LNCaP clone FGC (cell line): ENCODE results near the gene TNFRSF25.

Experiments
- DNase-seq: peaks from one replicate; pipeline ENCODE4 v3.0.0-alpha.2; 2011; ENCODE audit warnings: low read depth
- H3K4me3 ChIP-seq: 2 replicates; pipeline ENCODE4 v1.5.1; 2011; ENCODE audit warnings: mild to moderate bottlenecking, low read depth, low read length, control low read depth
- TF ChIP-seq, protein P1 (sequence below): IDR thresholded peaks from 2 replicates; pipeline ENCODE4 v1.5.1; 2012; ENCODE audit warnings: mild to moderate bottlenecking; ENCODE audit not compliant: control insufficient read depth, insufficient read depth; ENCODE audit errors: extremely low read depth

The TNFRSF25 gene

DNA sequence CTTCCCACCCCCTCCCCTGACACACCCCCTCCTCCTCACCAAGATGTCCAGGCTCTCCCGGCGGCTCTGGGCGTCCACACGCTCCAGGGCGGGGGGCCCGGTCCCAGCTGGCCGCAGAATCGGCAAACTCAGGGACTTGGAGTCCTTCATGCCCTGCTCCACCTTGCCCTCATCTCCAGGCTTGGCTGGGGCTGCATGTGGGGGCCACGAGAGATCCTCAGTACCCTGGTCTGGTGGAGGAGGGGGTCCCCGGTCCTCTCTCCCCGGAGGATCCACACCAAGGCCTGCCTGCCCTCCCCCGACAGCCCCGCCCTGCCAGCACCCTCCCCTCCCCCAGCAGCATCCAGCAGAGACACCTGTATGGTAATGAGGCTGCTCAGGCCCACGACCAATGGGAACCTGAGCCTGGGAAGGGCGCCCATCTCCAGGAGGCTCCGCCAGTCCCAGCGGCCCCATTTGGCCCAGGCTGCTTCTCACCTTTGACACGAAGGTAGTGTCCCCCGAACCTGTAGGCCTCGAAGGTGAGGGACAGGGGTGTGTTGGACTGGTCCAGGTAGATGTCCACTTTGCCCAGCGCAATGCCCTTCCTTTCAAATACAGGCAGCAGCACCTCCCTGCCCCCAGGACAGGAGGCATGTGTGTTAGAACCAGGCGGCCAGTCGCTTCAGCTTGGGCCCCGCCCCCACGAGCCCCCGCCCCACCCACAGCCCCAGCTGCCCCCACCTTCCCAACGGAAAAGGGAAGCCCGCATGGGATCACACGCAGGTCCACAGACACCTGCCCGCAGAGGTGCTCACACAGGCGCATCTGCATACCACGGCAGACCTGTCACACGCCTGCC, 8.2 kb upstream of the TNFRSF25 start:
- TF ChIP-seq, protein P1, sequence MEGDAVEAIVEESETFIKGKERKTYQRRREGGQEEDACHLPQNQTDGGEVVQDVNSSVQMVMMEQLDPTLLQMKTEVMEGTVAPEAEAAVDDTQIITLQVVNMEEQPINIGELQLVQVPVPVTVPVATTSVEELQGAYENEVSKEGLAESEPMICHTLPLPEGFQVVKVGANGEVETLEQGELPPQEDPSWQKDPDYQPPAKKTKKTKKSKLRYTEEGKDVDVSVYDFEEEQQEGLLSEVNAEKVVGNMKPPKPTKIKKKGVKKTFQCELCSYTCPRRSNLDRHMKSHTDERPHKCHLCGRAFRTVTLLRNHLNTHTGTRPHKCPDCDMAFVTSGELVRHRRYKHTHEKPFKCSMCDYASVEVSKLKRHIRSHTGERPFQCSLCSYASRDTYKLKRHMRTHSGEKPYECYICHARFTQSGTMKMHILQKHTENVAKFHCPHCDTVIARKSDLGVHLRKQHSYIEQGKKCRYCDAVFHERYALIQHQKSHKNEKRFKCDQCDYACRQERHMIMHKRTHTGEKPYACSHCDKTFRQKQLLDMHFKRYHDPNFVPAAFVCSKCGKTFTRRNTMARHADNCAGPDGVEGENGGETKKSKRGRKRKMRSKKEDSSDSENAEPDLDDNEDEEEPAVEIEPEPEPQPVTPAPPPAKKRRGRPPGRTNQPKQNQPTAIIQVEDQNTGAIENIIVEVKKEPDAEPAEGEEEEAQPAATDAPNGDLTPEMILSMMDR, result no peak

GRCh38 chr1:6473156-6473555, 7.2 kb upstream of the TNFRSF25 start:
- TF ChIP-seq, protein P1, result no peak
- no peak overlapping the region for H3K4me3 ChIP-seq
- no peak for DNase-seq

More for the DNA sequence above, 8.2 kb upstream of the TNFRSF25 start:
- DNase-seq, result no peak
- no peak overlapping the region for H3K4me3 ChIP-seq

- no peak for DNase-seq
- TF ChIP-seq, protein P1, result 0 out of 2 replicates have a peak, but pooled peaks have one; percentile 13
- no peak overlapping the region for H3K4me3 ChIP-seq
These were observed 6.4 kb upstream of the TNFRSF25 start for GRCh38 chr1:6472391-6472790.

DNA sequence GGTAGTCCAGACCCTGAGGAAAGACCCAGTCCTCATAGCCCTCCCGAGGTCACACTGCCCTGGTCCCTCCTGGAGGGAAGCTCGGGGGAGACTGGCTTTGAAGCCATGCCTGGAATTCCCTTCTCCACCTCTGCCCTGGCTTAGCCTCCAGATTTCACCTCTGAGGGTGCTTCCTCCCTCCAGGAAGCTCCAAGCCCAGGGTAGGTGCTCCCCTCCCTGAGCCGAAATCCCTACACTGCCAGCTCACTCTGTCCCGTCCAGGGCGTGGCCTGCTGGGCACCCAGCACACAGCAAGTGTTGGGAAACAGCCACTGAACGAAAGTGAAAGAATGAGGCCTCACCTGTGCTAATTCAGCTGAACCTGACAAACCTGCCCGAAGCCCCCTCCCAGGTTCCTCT, 6.0 kb upstream of the TNFRSF25 start:
- DNase-seq, result no peak
- no peak overlapping the region for H3K4me3 ChIP-seq
- TF ChIP-seq, protein P1, result no peak

DNA sequence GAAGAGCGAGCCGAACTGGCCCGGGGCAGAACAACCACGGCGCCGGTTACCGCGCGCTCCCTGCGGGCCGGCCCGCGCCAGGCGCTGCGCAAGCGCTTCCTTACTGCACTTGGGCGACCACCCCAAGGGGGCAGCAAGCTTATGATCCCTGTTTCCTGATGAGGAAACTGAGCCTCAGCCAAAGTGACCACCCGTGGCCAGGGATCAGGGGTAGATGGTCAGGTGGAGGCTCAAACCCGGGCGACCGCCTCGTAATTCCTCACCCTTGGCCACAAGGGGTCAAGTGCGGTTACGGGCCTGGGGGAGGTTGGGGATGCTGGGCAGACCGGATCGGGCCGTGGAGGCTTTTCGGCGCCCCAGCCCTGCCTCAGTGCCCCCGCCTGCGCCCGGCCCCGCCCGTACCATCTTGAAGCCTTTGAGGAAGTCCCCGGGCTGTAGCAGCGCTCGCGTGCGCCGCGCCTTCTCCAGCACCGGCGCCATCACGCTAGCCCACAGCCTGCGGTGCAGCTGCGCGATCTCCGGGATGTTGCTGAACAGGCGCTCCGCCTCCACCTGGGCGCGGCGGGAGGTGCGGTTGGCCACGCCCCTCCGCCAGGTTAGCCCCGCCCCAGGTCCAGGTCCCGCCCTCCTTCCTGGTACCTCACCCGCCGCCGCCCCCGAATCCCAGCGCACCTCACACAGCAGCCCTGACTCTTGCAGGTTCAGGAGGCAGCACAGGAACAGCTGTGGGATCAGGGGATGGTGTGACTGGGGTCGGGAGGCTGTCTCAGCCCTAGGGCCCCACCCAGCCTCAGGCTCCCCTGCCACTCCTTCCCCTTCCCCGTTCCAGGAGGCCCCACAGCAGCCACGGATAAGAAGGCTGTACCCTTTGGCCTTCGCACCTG, 5.4 kb upstream of the TNFRSF25 start:
- TF ChIP-seq, protein P1, result no peak
- DNase-seq, result no peak
- H3K4me3 ChIP-seq, result no peak overlapping the region

GRCh38 chr1:6470132-6471085, 4.4 kb upstream of the TNFRSF25 start:
- TF ChIP-seq, protein P1, result no peak
- H3K4me3 ChIP-seq, result no peak overlapping the region
- DNase-seq, result no peak
